AG04449 (cell line): ENCODE data around the gene ASIC4.
A peak's percentile ranks its signal among the peaks of the same experiment; 100 is the strongest.

ENCODE experiments used
- CTCF ChIA-PET: fragments of 350-600 bp; formaldehyde crosslinking; extraction: SDS; loops from one replicate; lab custom pipeline; 2021; ENCODE audit warnings: antibody characterized with exemption; lab: Yijun Ruan, JAX
- POLR2A ChIA-PET: fragments of 400-600, 350-600 bp; formaldehyde crosslinking; extraction: SDS; loops from one replicate; lab custom pipeline; 2020; ENCODE audit warnings: antibody characterized with exemption, inconsistent platforms; lab: Yijun Ruan, JAX
- DNase-seq: peaks from one replicate; pipeline ENCODE4 v3.0.0-alpha.2; 2010; ENCODE audit warnings: low read depth, low spot score
- H3K4me3 ChIP-seq: 2 replicates; pipeline ENCODE4 v1.5.1; 2011; ENCODE audit warnings: low read depth, mild to moderate bottlenecking, control low read depth, low read length
- TF ChIP-seq, protein P1 (sequence below): IDR thresholded peaks from one replicate; pipeline ENCODE4 v1.5.1; 2011; ENCODE audit warnings: mild to moderate bottlenecking, moderate library complexity, low read length, control low read depth, inconsistent platforms; ENCODE audit not compliant: insufficient read depth; ENCODE audit errors: missing control alignments

The ASIC4 gene

DNA sequence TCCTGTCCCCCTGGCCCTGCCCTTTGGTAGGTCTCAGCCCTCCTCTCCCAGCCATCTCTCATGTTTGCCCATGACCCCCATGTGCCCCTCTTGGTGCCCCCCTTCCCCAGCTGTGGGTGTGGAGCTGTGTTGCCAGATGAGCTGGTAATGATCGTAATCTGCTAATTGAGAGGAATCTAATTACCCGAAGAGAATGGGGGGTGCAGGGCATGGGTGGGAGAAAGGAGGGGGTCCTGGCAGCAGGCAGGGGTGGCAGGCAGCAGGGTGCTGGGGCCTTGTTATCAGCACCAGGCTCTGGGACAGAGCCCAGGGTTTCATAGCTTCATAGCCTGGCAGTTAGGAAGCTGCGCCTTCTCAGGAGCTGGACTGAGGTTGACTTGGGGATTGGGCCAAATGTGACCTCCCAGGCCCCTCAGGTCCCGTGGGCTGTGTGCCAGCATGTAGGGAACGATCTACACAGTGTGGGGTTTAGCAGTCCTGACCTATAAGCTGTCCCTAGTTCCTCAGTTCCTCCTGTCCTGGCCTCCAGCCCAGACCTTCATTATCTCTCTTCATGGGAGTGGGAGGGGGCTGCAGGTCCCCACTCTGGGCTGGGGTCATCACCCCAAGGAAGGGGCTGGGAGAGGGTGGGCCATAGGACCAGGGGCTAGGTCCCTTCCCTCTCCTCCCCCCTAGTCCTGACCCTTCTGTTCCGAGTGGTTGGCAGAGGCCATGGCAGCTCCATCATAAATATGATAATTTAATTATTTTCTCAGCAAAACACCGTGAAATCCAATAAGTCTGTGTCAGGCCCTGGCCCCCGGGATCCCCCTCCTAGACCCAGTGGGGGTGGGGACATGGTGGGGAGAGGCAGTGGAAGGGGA, 6.5 kb upstream of the ASIC4 start:
- ChIA-PET POLR2A (interaction anchor here (0.8 to 2.5 kb wide), 4 partner anchors 9 to 55 kb away, joined by 4 to 28 read pairs (median 6); partner anchors contain the start of gene GMPPA), CTCF (interaction anchor here (0.8 to 39.0 kb wide), 11 partner anchors 10 to 182 kb away, joined by 3 to 1084 read pairs (median 8); partner anchors contain the start of gene GMPPA)
- DNase-seq = no peak
- H3K4me3 ChIP-seq = no peak overlapping the region
- TF ChIP-seq, protein P1, sequence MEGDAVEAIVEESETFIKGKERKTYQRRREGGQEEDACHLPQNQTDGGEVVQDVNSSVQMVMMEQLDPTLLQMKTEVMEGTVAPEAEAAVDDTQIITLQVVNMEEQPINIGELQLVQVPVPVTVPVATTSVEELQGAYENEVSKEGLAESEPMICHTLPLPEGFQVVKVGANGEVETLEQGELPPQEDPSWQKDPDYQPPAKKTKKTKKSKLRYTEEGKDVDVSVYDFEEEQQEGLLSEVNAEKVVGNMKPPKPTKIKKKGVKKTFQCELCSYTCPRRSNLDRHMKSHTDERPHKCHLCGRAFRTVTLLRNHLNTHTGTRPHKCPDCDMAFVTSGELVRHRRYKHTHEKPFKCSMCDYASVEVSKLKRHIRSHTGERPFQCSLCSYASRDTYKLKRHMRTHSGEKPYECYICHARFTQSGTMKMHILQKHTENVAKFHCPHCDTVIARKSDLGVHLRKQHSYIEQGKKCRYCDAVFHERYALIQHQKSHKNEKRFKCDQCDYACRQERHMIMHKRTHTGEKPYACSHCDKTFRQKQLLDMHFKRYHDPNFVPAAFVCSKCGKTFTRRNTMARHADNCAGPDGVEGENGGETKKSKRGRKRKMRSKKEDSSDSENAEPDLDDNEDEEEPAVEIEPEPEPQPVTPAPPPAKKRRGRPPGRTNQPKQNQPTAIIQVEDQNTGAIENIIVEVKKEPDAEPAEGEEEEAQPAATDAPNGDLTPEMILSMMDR = no peak

DNA sequence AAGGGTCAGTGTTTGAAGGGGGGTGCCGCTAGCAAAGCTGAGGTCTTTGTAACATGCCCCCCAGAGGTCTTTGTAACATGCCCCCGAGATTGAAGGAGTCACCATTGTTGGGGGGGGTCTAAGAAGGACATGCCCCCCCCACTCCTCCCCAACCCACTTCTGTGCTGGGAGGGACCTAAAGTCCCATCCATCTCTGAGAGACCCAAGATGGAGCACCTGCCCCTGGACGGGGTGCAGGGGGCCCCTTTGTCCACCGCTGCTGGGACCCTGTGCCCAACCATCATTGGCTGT, 5.9 kb upstream of the ASIC4 start:
- ChIA-PET CTCF (interaction anchor here (0.8 to 39.0 kb wide), 9 partner anchors 11 to 181 kb away, joined by 3 to 1084 read pairs (median 10); partner anchors contain the start of gene GMPPA), POLR2A (interaction anchor here (2.5 kb wide), 1 partner anchor 9 kb away, joined by 28 read pairs; the partner anchor contains the start of gene GMPPA)
- H3K4me3 ChIP-seq = no peak overlapping the region
- no peak for DNase-seq
- TF ChIP-seq, protein P1 = no peak

DNA sequence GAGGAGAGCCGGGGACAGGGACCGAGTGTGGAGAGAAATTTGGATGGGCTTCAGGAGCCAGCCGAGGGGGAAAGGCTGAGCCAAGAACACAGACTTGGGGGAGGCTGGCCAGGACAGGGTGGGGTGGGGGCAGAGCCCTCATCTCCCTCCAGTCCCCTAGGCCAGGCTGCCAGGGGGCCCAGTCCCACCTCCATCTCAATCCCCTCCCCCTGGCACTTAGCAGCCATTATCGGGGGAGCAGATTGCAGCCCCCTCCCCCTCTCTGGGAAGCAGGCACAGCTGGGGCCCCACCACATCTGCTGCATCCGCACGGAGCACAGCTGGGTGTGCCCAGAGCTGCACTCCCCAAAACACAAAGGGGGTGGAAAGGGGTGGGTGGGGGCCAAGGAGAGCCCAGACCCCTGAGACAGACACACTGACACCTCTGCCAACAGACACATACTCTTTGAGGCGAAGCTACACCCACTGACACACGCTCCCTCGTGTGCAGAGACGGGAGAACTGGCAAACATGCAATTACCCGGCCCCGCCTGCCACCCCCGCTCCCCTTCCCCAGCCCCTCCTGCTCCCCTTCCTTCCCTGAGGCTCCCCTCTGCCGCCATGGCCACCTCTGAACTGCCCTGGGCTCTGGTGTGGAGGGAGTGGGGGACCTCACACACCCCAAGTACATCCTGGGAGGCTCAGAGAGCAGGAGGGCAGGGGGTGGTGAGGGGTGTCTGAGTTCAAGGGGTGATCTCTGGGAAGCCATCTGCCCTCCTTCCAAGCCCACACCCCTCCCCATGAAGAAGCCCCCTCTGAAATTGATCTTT, 5.1 kb upstream of the ASIC4 start:
- H3K4me3 ChIP-seq = no peak overlapping the region
- ChIA-PET POLR2A (interaction anchor here (1.1 to 2.5 kb wide), 5 partner anchors 10 to 21 kb away, joined by 3 to 28 read pairs (median 4); partner anchors contain the start of gene GMPPA), CTCF (interaction anchor here (0.7 to 39.0 kb wide), 20 partner anchors 12 to 121 kb away, joined by 3 to 1084 read pairs (median 4); partner anchors contain the start of genes DES, DNPEP and GMPPA)
- no peak for DNase-seq
- TF ChIP-seq, protein P1 = no peak

DNA sequence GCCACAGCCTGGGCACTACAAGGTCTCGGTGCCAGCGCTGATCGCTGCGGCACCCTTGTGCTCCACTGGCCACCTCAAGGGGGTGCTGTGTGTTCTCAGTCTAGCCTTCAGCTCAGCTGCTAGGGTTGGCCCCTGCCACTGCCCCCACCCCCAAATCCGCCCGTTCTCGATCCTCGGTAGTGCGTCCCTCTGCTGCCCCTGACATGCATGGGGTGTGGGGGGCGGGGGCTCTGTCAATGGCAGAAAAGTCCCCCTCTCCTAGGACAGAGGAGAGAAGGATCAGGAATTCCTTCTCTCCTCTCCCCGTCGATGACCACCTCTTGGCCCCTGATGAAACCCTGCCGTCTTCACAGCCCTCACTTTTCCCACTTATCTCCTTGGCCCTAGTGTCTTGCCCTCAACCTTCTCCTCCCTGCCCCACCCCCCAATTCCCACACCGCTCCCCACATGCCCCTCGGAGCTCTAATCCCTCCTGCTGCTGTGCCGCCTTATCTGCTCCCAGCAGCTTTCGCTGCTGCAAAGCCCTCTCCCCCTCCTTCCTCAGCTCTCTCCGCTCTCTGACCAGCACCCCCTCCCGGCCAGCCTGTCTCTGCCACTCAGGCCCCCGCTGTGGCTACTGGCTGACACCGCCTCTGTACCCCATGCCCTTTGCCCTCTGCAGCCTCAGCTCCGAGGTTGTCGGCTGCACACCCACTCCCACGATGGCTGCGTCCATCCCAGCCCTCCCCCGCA, 4.3 kb upstream of the ASIC4 start:
- ChIA-PET POLR2A (interaction anchor here (0.8 to 2.5 kb wide), 6 partner anchors 10 to 57 kb away, joined by 3 to 28 read pairs (median 4); partner anchors contain the start of gene GMPPA), CTCF (interaction anchor here (0.6 to 39.0 kb wide), 23 partner anchors 12 to 122 kb away, joined by 3 to 1084 read pairs (median 5); partner anchors contain the start of genes DES, DNPEP, GMPPA and SPEG)
- DNase-seq = no peak
- TF ChIP-seq, protein P1 = peak; percentile 88
- H3K4me3 ChIP-seq = peak overlapping the region; percentile 45

DNA sequence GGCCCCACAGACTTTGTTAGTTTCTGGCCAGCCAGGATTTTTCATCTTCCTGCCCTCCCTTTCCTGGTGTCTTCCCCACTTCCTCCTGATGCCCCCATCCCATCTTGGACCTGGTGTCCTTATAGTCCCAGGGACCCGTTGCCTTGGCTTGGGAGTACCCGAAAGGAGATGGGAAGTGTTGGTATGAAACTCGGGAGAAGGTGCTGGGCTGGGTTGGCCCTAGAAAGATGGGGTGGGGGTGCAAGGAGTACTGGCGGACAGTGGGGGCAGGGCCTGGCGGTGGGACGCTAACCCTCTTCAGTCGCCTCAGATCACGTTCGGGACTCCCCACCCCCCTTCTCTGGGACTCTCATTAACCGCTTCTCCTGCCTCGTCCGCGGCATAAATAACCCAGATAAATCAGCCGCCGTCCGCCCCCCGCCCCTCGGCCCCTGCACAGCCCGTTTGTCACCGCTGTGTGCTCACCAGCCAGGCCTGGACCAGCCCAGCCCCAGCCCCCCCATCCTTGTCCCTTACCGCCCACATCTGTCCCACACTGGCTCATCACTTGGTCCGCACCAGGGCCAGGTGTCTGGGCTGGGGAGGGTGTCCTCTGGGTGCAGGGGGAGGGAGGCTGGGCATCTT, 3.7 kb upstream of the ASIC4 start:
- TF ChIP-seq, protein P1 = no peak
- H3K4me3 ChIP-seq = no peak overlapping the region
- ChIA-PET CTCF (interaction anchor here (0.9 to 39.0 kb wide), 20 partner anchors 13 to 352 kb away, joined by 3 to 1084 read pairs (median 5); partner anchors contain the start of genes DNPEP, GMPPA and SPEG), POLR2A (interaction anchor here (0.8 to 2.5 kb wide), 8 partner anchors 10 to 57 kb away, joined by 3 to 28 read pairs (median 3); partner anchors contain the start of gene GMPPA)
- no peak for DNase-seq
